ENCODE results near the gene MTHFD1L.
"Not testable (repeated sequence)": the region's sequence is repeated elsewhere in the genome, so short reads cannot be mapped to it uniquely, and the experiment has no call there.

Gene MTHFD1L

DNA sequence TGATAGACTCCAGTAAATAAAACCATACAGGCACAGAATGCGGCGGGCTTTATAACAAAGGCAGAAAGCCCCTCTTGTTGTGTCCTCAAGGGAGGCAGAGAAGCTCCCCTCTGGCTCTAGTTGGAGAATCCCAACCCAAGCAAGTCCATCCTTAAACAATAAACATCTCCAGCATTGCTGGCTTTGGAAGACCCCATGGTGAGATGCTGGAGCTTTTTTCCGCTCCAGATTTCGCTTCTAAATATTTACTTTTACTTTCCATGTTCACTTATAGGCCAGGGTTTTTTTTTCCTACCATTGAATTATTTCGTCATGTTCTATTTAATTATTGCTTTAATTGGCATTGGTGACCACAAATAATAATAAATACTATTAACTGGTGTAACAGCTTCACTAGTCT is 176.2 kb downstream of the MTHFD1L start:
- TF ChIP-seq, protein P1, sequence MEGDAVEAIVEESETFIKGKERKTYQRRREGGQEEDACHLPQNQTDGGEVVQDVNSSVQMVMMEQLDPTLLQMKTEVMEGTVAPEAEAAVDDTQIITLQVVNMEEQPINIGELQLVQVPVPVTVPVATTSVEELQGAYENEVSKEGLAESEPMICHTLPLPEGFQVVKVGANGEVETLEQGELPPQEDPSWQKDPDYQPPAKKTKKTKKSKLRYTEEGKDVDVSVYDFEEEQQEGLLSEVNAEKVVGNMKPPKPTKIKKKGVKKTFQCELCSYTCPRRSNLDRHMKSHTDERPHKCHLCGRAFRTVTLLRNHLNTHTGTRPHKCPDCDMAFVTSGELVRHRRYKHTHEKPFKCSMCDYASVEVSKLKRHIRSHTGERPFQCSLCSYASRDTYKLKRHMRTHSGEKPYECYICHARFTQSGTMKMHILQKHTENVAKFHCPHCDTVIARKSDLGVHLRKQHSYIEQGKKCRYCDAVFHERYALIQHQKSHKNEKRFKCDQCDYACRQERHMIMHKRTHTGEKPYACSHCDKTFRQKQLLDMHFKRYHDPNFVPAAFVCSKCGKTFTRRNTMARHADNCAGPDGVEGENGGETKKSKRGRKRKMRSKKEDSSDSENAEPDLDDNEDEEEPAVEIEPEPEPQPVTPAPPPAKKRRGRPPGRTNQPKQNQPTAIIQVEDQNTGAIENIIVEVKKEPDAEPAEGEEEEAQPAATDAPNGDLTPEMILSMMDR (IDR thresholded peaks at IDR 0.05; ENCODE audit: control insufficient read depth, extremely low read depth, insufficient read depth), result no peak
- no peak overlapping the region for H3K4me3 ChIP-seq (ENCODE audit: low read depth, low read length)
- no peak for DNase-seq (ENCODE audit: low read depth)

DNA sequence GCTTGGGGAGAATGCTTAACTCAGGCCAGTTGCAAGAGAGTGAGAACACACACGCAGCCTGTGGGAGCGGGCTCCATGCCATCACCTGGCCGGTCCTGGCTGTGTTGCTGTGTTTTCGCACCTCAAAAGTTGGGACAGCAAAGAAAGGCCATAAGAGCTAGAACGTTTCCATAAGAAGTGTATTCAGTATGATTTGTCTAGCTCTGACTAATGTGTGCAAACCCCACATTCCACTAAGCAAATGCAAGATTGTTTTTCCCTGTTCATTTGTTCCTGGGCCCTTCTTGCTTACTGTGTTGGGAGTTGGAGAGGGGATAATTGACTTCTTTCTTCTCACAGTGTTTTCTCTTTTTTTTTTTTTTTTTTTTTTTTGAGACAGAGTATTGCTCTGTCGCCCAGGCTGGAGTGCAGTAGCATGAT is 177.4 kb downstream of the MTHFD1L start:
- not testable (repeated sequence) for DNase-seq (ENCODE audit: low read depth); H3K4me3 ChIP-seq (ENCODE audit: low read depth, low read length)

DNA sequence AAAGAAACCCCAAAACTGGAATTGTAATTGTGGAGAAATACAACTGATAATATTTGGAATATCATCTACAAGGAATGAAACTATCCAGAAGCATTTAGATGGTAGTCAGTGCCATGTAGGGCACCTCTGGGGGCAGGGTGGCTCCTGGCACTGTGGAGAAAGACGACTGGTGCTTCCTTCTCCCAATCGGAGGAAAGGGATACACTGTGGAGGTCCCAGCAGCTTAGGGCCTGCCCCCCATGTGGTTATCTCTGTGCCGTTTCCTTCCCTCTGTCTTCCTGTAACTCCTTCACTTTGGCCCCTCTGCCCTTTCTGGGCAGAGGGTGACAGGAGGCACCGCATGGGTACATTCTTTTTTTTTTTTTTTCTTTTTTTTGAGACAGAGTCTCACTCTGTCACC is 178.4 kb downstream of the MTHFD1L start:
- H3K4me3 ChIP-seq (ENCODE audit: low read depth, low read length), result no peak overlapping the region
- TF ChIP-seq, protein P1 (IDR thresholded peaks at IDR 0.05; ENCODE audit: control insufficient read depth, extremely low read depth, insufficient read depth), result no peak
- no peak for DNase-seq (ENCODE audit: low read depth)

DNA sequence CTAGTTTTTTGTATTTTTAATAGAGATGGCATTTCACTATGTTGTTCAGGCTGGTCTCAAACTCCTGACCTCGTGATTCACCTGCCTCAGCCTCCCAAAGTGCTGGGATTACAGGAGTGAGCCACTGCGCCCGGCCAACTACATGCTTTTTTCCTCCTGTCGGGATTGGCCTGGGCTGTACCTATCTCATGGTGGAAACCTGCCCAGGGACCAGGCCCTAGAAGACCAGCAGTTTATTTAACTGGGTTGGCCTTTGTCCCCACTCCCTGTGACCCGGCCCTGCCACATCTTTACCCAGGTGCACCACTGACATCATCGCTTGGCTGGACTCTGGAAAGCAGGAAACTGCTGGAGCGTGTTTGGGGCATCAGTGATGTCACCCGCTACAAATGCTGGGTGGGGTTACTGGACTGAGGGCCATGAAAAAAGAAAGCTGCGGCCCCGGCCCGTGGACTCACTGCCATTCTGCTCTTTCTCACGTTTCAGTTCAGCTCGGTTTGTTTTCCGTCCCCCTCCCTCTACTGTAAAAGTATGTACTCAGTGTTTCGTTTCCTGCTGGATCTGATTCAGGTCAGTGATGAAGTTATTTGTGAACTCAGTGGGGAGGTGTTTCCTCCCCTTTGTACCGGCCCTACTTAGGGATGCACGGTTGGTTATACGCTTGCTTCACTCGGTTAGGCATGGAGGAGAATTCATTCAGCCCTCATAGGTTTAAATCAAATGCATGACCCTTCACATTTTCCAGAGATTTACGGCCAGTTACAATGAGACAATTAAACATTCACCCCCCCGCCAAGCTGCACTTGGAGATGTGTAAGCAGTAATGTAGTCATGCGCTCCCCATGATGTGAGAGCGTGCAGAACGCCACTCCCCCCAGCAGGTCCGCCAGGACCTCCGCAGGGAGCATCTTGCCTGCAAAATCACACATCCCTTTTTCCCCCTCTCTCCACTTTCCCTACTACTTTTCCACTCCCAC is 179.3 kb downstream of the MTHFD1L start:
- 0 out of 2 replicates have a peak overlapping the region, but pooled peaks have one; percentile 4 for H3K4me3 ChIP-seq (ENCODE audit: low read depth, low read length)
- TF ChIP-seq, protein P1 (IDR thresholded peaks at IDR 0.05; ENCODE audit: control insufficient read depth, extremely low read depth, insufficient read depth), result no peak
- DNase-seq (ENCODE audit: low read depth), result peak; percentile 97

DNA sequence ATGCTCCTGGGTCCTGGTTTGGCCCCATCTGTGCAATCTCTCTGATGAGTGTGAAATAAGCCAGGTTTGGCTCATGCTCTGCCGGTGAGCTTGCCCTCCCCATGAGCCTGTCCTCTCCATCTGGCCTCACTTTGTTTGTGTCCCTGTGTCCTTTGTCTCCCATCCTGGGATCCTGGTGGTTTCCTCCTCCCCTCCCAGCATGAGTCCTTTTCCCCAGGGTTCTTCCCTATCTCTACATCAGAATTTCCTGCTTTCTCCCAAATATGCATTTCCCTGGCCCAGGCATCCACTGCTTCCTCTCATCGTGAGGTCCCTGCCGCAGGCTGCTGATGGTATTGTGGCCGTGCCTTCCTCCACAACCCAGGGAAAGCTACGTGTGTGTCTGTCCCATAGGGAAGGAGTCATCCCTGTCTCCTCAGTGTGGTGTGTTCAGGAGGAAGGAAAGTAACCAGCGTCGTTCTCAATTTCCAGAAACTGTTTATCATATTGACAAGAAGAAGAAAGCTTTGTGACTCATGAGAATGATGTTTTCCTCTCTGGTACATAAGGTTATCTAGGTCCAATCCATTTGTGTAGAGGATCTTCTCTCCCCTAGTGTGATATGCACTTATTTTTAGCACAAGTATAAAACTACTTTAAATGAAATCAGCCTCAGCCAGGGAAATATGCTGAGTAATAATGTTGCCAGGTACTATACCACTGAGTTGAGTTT is 180.2 kb downstream of the MTHFD1L start:
- not testable (repeated sequence) for DNase-seq (ENCODE audit: low read depth); H3K4me3 ChIP-seq (ENCODE audit: low read depth, low read length)

DNA sequence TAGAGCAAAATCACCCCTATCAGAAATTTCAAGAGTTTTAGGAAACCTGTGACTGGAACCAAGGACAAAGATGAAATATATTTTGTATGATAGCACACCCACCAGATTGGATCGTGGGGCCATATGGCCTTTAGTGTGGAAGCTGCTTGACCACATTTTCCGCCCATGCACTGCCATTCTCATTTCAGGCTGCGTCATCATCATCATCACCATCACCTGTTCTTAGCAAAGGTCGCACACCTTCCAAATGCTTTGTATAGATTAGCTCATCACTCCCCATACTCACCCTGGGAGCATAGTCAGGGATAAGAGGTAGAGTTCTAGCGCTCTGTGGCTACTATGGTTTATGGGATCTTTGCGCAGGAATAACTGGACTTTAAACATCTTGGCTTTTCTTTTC is 185.7 kb downstream of the MTHFD1L start:
- TF ChIP-seq, protein P1 (IDR thresholded peaks at IDR 0.05; ENCODE audit: control insufficient read depth, extremely low read depth, insufficient read depth), result no peak
- no peak overlapping the region for H3K4me3 ChIP-seq (ENCODE audit: low read depth, low read length)
- DNase-seq (ENCODE audit: low read depth), result no peak

DNA sequence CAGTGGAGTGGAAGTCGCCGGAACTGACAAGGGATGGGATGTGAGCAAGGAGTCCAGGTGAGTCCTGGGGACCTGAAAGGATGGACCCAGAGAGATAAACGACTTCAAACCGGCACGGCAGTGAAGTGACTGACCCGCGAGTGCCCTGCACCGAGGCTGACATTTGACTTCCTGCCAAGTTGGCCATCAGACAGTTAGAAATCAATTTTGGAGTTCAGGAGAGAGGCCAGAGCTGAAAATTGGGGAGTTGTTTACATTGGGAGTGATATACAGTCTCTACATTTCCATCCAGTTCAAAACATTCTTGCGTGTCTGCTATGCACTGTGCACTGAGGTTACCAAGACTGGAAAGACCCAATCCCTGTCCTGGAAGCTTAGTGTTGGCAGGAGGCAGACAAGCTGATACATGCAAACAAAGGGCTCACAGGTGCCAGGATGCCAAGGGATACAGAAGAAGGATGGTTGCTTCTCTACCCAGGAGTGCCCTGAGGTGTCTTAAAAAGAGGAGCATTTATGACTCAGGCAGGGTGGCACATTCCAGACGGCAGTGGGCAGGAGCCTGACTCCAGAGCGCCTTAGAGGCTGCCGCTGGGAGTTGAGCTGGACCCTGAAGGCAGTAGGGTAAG is 186.6 kb downstream of the MTHFD1L start:
- peak; percentile 68 for DNase-seq (ENCODE audit: low read depth)
- no peak overlapping the region for H3K4me3 ChIP-seq (ENCODE audit: low read depth, low read length)
- TF ChIP-seq, protein P1 (IDR thresholded peaks at IDR 0.05; ENCODE audit: control insufficient read depth, extremely low read depth, insufficient read depth), result no peak

All from LNCaP clone FGC (cell line).